Stimulated activated naive B cell treated with anti-CD40 and anti-IgM and Interleukin-4, amounts not matched to agents 10 μg/mL and 1 μg/mL and 100 μg/mL, for 72 hours (primary cell): ENCODE data around the gene KHDRBS2.
A peak's percentile ranks its signal among the peaks of the same experiment; 100 is the strongest.

Experiments
- ATAC-seq, 2 donors: fragments of 150-1000 bp; cut with Tn5 transposase; replicated peaks; 2 replicates each; pipeline ENCODE4 v1.10.0; 2021; ENCODE audit warnings: moderate library complexity in 1 of 2
- DNase-seq: peaks from one replicate; pipeline ENCODE4 v3.0.0; 2021
- H3K27ac Mint-ChIP-seq: one replicate; pipeline ENCODE4 v1.8.0; 2022; ENCODE audit warnings: mild to moderate bottlenecking, mixed read lengths
- H3K27me3 Mint-ChIP-seq, 2 donors: one replicate each; pipeline ENCODE4 v1.8.0; 2022; ENCODE audit warnings: mixed read lengths in 2 of 2
- H3K36me3 Mint-ChIP-seq, 2 donors: one replicate each; pipeline ENCODE4 v1.8.0; 2022; ENCODE audit warnings: mixed read lengths in 2 of 2, mild to moderate bottlenecking in 1 of 2
- H3K4me1 Mint-ChIP-seq, 2 donors: one replicate each; pipeline ENCODE4 v1.8.0; 2022; ENCODE audit warnings: mixed read lengths in 2 of 2, mild to moderate bottlenecking in 1 of 2
- H3K4me3 Mint-ChIP-seq, 2 donors: one replicate each; pipeline ENCODE4 v1.8.0; 2022; ENCODE audit warnings: mild to moderate bottlenecking in 2 of 2, mixed read lengths in 2 of 2, moderate library complexity in 1 of 2
- H3K9me3 Mint-ChIP-seq, 2 donors: one replicate each; pipeline ENCODE4 v1.8.0; 2022; ENCODE audit warnings: mixed read lengths in 2 of 2, mild to moderate bottlenecking in 1 of 2

The KHDRBS2 gene

DNA sequence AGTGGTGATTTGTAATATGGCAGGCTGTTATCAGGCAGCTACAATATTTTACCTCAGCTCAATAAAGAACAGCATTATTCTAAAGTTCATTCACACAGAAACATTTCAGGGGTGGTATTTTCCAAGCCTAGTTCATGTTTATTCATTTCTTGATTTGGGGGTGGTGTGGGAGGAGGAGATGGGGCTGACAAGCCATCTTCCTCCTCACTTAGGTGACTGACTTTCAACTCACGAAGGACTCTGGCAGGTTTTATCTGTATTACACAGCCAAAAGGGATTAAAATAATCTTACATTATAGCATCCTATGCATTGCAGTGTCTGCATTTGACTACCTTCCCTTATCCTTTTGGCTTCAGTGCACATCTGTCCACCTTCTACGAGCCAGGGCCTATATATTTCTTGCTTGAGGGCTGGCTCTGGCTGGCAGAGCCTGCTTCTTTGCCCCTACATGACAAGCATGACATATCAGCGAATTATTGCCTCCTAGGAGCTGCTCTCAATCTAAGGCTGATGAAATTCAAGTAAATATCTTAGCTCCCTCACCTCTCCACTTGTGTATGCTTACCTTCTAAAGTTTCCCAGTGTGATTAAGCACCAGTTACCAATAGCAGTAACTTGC lies 20.0 kb downstream of the KHDRBS2 start:
- no peaks in the 10 kb centered on the region for H3K36me3 Mint-ChIP-seq
- DNase-seq (no peak), ATAC-seq (peak; percentile 68 to 73)
- H3K9me3 Mint-ChIP-seq: no peaks in the 10 kb centered on the region
- peaks cover 17 to 26% of the 10 kb centered on the region in 2 donors for H3K4me1 Mint-ChIP-seq
- H3K27me3 Mint-ChIP-seq: no peaks in the 10 kb centered on the region
- peak overlapping the region in 1 of 2 donors; percentile 25 for H3K4me3 Mint-ChIP-seq
- H3K27ac Mint-ChIP-seq: no peak overlapping the region

DNA sequence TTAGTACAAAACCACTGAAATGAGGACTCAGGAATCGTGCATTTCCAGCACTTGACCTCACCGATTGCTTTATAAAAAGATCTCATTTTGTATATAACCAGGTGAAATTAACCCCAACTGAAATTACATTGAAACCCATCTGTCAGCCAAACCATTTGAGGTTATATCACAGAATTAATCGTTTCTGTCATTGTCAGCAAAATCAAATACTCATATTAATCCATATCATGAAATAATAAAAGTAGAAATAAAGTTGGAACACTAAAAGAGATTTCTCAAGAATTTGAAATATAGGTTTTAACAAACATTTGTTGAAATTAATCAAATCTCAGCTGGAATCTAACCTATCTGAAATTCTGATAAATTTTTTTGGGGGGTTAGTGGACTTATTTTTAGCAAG lies 23.7 kb downstream of the KHDRBS2 start:
- no peak overlapping the region for H3K4me3 Mint-ChIP-seq
- no peaks in the 10 kb centered on the region for H3K27me3 Mint-ChIP-seq
- H3K4me1 Mint-ChIP-seq: peaks cover 19 to 32% of the 10 kb centered on the region in 2 donors
- no peak for DNase-seq
- no peak overlapping the region for H3K27ac Mint-ChIP-seq
- no peaks in the 10 kb centered on the region for H3K9me3 Mint-ChIP-seq
- H3K36me3 Mint-ChIP-seq: no peaks in the 10 kb centered on the region
- ATAC-seq: no peak

DNA sequence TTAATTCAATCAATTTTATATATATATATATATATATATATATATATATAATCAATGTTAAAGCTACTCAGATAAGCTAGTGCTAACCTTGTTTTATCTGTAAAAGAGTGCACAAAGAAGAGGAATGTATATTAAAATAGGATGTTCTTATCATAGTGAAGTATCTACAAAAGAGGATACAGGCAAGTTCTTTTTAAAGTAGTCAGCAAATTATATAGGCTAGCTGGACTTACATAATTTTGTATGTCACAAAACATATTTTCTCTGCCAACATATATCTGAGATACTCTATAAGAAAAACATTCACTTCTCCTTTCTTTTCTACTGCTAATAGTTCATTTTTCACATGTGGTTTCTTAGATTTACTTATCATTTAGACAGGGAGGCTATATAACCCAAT lies 39.9 kb downstream of the KHDRBS2 start:
- Mint-ChIP-seq H3K27ac (no peak overlapping the region), H3K4me1 (peaks cover 4 to 15% of the 10 kb centered on the region in 2 donors), H3K4me3 (no peak overlapping the region), H3K36me3 (no peaks in the 10 kb centered on the region), H3K27me3 (no peaks in the 10 kb centered on the region), H3K9me3 (no peaks in the 10 kb centered on the region)
- ATAC-seq (no peak), DNase-seq (no peak)

DNA sequence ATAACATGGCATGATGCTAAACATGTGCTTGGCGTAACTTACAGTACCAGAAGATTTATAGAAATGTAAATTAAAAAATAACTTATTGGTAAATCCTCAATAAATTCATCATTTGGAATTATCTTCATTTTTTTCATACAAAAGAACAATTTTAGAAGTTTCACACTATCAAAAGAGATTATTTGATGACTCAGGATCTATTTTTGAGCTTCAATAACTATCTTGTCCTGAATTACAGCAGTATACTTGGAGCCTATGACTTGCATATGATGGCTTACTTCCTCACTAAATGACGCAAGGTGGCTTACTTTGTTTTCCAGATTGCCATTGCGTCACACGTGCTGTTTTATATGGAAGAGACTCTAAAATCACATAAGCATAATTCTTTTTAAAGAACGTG lies 49.2 kb downstream of the KHDRBS2 start:
- H3K36me3 Mint-ChIP-seq: peaks cover 9 to 15% of the 10 kb centered on the region in 2 donors
- H3K4me1 Mint-ChIP-seq: peaks cover 0 to 2% of the 10 kb centered on the region in 2 donors
- no peak overlapping the region for H3K4me3 Mint-ChIP-seq
- peaks cover 0 to 3% of the 10 kb centered on the region in 2 donors for H3K9me3 Mint-ChIP-seq
- no peak overlapping the region for H3K27ac Mint-ChIP-seq
- no peak for DNase-seq
- H3K27me3 Mint-ChIP-seq: no peaks in the 10 kb centered on the region
- no peak for ATAC-seq

DNA sequence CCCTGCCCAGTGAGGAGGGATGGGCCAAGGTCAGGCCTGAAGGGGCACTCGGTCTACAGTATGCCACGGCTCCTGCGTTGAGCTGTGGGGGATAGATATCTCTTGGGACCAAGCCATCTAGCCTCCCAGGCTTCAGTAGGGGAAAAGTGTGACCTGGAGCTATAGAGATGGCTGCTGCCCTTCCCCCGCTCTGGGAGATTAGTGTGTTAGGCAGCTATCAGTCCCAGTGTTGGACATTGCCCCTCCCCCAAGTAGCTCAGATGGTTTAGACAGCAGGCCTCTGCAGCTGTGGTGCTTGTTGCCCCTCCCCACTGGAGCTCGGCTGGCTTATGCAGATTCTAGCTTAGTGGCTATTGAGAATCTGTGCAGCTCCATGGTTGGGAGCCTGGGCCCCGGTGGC lies 56.8 kb downstream of the KHDRBS2 start:
- Mint-ChIP-seq H3K4me3 (no peak overlapping the region), H3K27me3 (no peaks in the 10 kb centered on the region), H3K27ac (no peak overlapping the region), H3K4me1 (no peaks in the 10 kb centered on the region), H3K9me3 (peaks cover 9 to 19% of the 10 kb centered on the region in 2 donors), H3K36me3 (peaks cover 14 to 27% of the 10 kb centered on the region in 2 donors)
- ATAC-seq: no peak
- DNase-seq: no peak

DNA sequence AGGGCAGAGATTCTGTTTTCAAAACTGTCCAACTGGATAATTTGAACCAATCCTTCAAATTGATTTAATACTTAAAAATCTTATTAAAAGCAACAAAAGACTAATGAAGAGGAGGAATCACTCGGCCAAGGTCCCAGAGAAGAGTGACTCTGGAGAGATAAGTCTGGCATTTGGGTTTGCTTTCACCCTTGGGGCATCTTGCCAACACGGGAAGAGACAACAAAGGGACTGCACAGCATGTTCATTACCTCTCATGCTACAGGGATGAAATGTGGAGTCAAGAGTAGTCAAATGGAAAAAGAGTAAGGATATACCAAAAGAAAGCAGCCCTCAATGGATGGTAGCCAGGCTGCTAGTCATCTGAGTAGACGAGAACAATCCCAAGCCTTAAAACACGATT lies 68.2 kb downstream of the KHDRBS2 start:
- Mint-ChIP-seq H3K4me1 (peaks cover 9 to 24% of the 10 kb centered on the region in 2 donors), H3K9me3 (peaks cover 9 to 12% of the 10 kb centered on the region in 2 donors), H3K4me3 (no peak overlapping the region), H3K27me3 (no peaks in the 10 kb centered on the region), H3K27ac (no peak overlapping the region), H3K36me3 (peaks cover 14 to 22% of the 10 kb centered on the region in 2 donors)
- ATAC-seq (no peak), DNase-seq (no peak)

DNA sequence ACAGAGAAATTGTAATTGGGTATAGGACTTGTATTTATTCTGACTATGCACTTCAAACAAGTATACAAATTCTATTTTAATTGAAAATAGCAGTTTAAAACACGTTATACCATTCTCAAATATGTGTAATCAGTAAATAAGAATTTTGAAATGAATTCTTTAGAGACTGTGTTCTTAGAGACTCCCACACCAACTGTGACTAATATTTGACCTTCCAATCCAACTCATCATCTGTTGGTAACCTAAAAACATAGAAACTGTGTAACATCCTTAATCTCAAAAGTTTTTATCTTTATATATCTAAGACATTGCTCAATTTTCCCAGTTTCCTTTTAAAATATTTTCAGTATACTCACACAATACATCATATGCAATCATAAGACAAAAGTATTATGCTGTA lies 83.9 kb downstream of the KHDRBS2 start:
- peak; percentile 57 to 60 for ATAC-seq
- peaks cover 29 to 44% of the 10 kb centered on the region in 2 donors for H3K4me1 Mint-ChIP-seq
- DNase-seq: no peak
- no peak overlapping the region for H3K27ac Mint-ChIP-seq
- H3K36me3 Mint-ChIP-seq: peaks cover 4 to 5% of the 10 kb centered on the region in 2 donors
- H3K4me3 Mint-ChIP-seq: no peak overlapping the region
- no peaks in the 10 kb centered on the region for H3K27me3 Mint-ChIP-seq
- peaks cover 0 to 3% of the 10 kb centered on the region in 2 donors for H3K9me3 Mint-ChIP-seq

DNA sequence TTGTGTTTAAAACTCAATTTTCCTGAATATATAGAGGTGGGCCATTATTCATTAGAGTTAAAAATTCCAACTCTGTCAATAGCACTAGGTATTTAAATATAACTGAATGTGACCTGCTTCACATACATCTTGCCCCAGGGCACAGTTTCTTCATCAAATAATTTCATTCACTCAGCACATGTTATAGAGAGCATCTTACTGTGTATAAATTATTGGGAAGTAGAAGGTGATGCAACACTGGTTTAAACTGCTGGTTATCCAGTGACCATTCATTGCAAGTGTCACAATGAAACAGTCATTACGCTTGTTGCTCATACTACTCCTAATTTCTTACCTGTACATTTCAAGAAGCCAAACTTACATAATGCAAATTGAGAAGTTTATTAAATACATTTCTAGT lies 93.4 kb downstream of the KHDRBS2 start:
- ATAC-seq (no peak), DNase-seq (no peak)
- peaks cover 4 to 10% of the 10 kb centered on the region in 2 donors for H3K9me3 Mint-ChIP-seq
- H3K27me3 Mint-ChIP-seq: no peaks in the 10 kb centered on the region
- H3K36me3 Mint-ChIP-seq: peaks cover 4 to 9% of the 10 kb centered on the region in 2 donors
- no peak overlapping the region for H3K27ac Mint-ChIP-seq
- H3K4me3 Mint-ChIP-seq: no peak overlapping the region
- peaks cover 28 to 44% of the 10 kb centered on the region in 2 donors for H3K4me1 Mint-ChIP-seq

DNA sequence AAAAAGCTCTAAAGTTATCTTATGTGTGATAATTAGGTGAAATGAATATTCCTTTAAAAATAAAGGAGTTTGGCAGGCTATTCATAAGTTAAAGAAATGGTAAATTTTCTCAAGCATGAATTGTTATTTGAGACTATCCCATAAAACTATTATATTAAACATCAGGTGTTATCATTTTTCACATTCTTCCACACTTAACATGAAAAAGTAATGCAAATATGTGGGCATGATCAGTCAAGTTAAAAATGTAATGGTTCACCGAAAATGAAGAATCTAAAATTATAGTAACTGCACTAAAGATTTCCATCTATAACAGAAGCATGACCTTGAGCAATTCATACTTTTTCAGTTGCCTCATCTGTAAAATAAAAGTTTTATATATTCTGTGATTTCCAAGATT lies 110.8 kb downstream of the KHDRBS2 start:
- no peak overlapping the region for H3K4me3 Mint-ChIP-seq
- no peak overlapping the region for H3K27ac Mint-ChIP-seq
- ATAC-seq: no peak
- H3K4me1 Mint-ChIP-seq: peaks cover 6 to 30% of the 10 kb centered on the region in 2 donors
- DNase-seq: no peak
- peaks cover 0 to 2% of the 10 kb centered on the region in 2 donors for H3K9me3 Mint-ChIP-seq
- H3K27me3 Mint-ChIP-seq: no peaks in the 10 kb centered on the region
- H3K36me3 Mint-ChIP-seq: peaks cover 13 to 18% of the 10 kb centered on the region in 2 donors

DNA sequence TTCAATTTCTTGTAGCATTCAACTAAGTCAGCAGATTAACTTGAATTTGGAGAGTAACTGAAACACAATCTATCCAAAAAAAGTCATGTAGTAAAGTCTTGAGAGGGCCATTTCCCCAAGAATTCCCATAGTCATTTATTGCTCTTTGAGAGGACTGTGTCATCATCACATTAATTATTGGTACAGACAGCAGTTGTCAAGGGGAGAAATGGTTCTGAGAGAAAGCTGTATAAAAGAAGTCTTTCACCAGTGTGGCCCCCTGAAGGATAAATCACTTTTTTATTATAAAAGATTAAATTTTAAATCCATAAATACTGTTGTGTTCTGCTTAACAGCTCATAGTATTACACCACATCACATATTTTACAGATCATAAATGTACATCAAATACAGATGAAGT lies 111.5 kb downstream of the KHDRBS2 start:
- Mint-ChIP-seq H3K4me1 (peaks cover 6 to 27% of the 10 kb centered on the region in 2 donors), H3K27me3 (no peaks in the 10 kb centered on the region), H3K36me3 (peaks cover 17 to 22% of the 10 kb centered on the region in 2 donors), H3K9me3 (peaks cover 0 to 2% of the 10 kb centered on the region in 2 donors), H3K27ac (no peak overlapping the region), H3K4me3 (no peak overlapping the region)
- DNase-seq: no peak
- ATAC-seq: no peak

DNA sequence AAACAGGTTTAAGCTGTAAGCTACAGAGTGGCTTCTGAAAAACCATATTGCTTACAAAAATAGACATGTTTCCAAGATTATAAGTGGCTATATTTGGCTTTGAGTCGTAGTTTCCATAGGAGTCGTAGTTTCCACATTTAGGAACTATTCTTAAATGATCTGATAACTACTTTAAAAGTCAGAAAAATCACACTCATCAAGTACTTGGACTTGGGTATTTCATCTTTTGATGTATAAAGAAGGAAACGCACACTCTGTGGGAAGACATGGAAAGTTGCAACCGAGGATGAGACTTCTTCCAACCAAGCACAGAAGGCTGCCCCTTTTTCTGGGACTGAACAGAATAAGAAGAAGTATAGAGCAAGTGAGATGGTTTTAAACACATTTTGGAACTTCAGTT lies 118.3 kb downstream of the KHDRBS2 start:
- ATAC-seq: no peak
- DNase-seq: no peak
- Mint-ChIP-seq H3K4me3 (no peak overlapping the region), H3K27ac (no peak overlapping the region), H3K9me3 (peaks cover 3 to 4% of the 10 kb centered on the region in 2 donors), H3K36me3 (peaks cover 16 to 29% of the 10 kb centered on the region in 2 donors), H3K4me1 (peaks cover 8 to 19% of the 10 kb centered on the region in 2 donors), H3K27me3 (no peaks in the 10 kb centered on the region)

DNA sequence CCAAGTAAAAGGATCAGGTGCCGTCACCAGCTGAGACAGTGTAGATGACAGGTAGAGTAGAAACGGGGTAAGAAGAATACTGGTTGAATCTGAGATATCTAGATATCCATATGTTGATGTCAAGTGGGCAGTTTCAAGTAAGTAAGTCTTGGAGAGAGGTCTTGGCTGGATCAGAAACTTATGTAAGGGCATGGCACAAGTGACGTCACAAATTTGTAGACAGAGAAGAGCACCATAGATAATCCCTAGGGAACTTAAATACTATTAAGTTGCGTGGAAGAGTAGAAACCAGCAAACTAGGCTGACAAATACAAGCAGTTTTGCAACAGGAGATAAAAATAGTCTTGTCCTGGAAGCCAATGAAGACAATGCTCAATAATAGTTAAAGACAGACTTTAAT lies 123.2 kb downstream of the KHDRBS2 start:
- no peak overlapping the region for H3K27ac Mint-ChIP-seq
- ATAC-seq (no peak), DNase-seq (no peak)
- H3K4me3 Mint-ChIP-seq: no peak overlapping the region
- H3K36me3 Mint-ChIP-seq: peaks cover 15 to 25% of the 10 kb centered on the region in 2 donors
- H3K27me3 Mint-ChIP-seq: no peaks in the 10 kb centered on the region
- peaks cover 5 to 9% of the 10 kb centered on the region in 2 donors for H3K9me3 Mint-ChIP-seq
- peaks cover 4 to 8% of the 10 kb centered on the region in 2 donors for H3K4me1 Mint-ChIP-seq

DNA sequence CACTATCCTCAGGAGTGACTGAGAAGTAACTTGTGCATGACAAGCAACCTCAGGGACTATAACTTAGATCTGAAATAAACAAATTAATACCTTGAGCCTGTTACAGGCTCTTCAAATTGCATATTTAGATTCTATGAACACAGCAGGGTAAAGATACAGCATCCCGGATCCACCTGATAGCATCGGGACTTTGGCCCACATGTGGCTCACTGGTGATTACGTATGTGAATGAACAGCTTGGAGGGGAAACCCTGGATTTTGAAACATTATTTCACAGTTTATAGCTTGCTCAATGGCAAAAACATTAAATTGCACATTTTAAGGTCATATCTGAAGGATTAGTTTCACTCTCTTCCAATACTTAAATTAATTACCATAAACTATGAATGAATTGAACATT lies 133.2 kb downstream of the KHDRBS2 start:
- no peak for DNase-seq
- H3K36me3 Mint-ChIP-seq: no peaks in the 10 kb centered on the region
- no peak overlapping the region for H3K27ac Mint-ChIP-seq
- H3K4me3 Mint-ChIP-seq: no peak overlapping the region
- H3K9me3 Mint-ChIP-seq: no peaks in the 10 kb centered on the region
- ATAC-seq: no peak
- no peaks in the 10 kb centered on the region for H3K4me1 Mint-ChIP-seq
- no peaks in the 10 kb centered on the region for H3K27me3 Mint-ChIP-seq

DNA sequence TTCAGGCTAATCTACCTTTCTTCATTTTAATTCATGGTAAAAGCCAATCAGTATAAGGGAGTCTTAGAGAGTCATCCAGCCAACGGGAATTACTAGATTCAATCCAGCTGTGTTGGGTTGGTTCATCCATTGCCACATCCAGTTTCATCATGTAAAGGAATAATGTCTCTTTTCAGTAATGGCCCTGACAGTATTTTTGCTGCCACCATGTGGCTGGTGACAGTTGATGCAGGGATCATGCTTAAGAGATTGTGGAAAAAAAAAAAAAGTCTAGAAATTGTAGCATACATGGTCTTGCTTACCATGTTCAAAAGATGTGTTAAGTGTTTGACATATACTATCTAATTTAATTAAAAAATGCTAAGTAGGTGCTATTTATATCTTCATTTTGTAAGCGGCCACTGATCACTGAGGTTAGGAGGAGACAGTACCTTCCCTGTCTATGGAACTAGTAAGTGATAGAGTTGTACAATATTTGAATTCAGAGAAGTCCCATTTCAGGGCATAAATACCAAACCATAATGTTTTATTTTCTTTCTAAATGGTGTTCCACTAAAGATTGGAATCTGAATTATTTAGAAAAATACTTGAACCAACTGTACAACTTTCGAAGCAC lies 135.9 kb downstream of the KHDRBS2 start:
- ATAC-seq: peak; percentile 56 to 60
- peak; percentile 5 for DNase-seq

More for the DNA sequence above, 135.9 kb downstream of the KHDRBS2 start:
- no peak overlapping the region for H3K27ac Mint-ChIP-seq
- no peak overlapping the region for H3K4me3 Mint-ChIP-seq
- no peaks in the 10 kb centered on the region for H3K27me3 Mint-ChIP-seq
- no peaks in the 10 kb centered on the region for H3K36me3 Mint-ChIP-seq
- H3K4me1 Mint-ChIP-seq: no peaks in the 10 kb centered on the region
- no peaks in the 10 kb centered on the region for H3K9me3 Mint-ChIP-seq
